Calu3 (cell line): ENCODE results near the gene MSI1. TPM values are rescaled to one million over a fixed set of nuclear protein-coding genes. Genes with fewer than 3 reads are reported as not detected.
A peak's percentile ranks its signal among the peaks of the same experiment; 100 is the strongest.
"Not testable (repeated sequence)": the region's sequence is repeated elsewhere in the genome, so short reads cannot be mapped to it uniquely, and the experiment has no call there.

Source experiments
- BruUV-seq: library from RNA; stranded (reverse); fragments of 400-500 nt; replicated peaks from 2 replicates; lab custom pipeline; 2021; lab: Mats Ljungman, UMichigan
- CTCF ChIA-PET: fragments of 300-600 bp; sonication (Branson Sonifier 250); formaldehyde crosslinking; loops from one replicate; lab custom pipeline; 2022; ENCODE audit warnings: antibody characterized with exemption; lab: Charles Lee
- DNase-seq: peaks from one replicate; pipeline ENCODE4 v3.0.0; 2022
- H3K27ac Mint-ChIP-seq: one replicate; pipeline ENCODE4 v1.8.0; 2022; ENCODE audit warnings: mixed read lengths; ENCODE audit not compliant: unreplicated experiment
- H3K27me3 Mint-ChIP-seq: one replicate; pipeline ENCODE4 v1.8.0; 2022; ENCODE audit warnings: mixed read lengths; ENCODE audit not compliant: unreplicated experiment
- H3K36me3 Mint-ChIP-seq: one replicate; pipeline ENCODE4 v1.8.0; 2022; ENCODE audit warnings: mild to moderate bottlenecking, moderate library complexity, mixed read lengths; ENCODE audit not compliant: insufficient read depth, unreplicated experiment
- H3K4me1 Mint-ChIP-seq: one replicate; pipeline ENCODE4 v1.8.0; 2022; ENCODE audit warnings: mild to moderate bottlenecking, low read depth, mixed read lengths; ENCODE audit not compliant: unreplicated experiment
- H3K4me3 Mint-ChIP-seq: one replicate; pipeline ENCODE4 v1.8.0; 2022; ENCODE audit warnings: mild to moderate bottlenecking, low read depth, moderate library complexity, mixed read lengths; ENCODE audit not compliant: unreplicated experiment
- H3K9me3 Mint-ChIP-seq: one replicate; pipeline ENCODE4 v1.8.0; 2022; ENCODE audit warnings: low read depth, mixed read lengths; ENCODE audit not compliant: unreplicated experiment
- intact Hi-C: fragments of 100-400 bp; cut with micrococcal nuclease; formaldehyde crosslinking; loops from one replicate; pipeline ENCODE4 v1.10.0; 2022; ENCODE audit not compliant: unreplicated experiment
- total RNA-seq: library from RNA; stranded (reverse); gene quantifications from 2 replicates; pipeline ENCODE4 v1.2.3, GENCODE V29; 2022
- TF ChIP-seq, protein P1 (sequence below): fragments of 200-600 bp; IDR thresholded peaks from one replicate; pipeline ENCODE4 v1.8.0; 2022; ENCODE audit warnings: antibody characterized with exemption; ENCODE audit not compliant: unreplicated experiment

Gene MSI1
- total RNA-seq, 1 experiment from 2014 or later, result 1.4 TPM

DNA sequence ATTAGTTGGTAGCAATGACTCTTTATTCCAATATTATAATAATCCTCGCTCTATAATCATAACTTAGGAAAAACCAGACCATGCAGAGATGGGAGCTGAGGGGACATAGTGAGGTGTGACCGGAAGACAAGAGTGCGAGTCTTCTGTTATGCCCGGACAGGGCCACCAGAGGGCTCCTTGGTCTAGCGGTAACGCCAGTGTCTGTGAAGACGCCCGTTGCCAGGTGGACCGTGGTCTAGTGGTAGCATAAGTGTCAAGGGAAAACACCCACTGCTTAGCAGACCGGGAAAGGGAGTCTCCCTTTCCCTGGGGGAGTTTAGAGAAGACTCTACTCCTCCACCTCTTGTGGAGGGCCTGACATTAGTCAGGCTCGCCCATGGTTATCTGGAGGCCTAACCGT, 33.5 kb downstream of the MSI1 start:
- H3K36me3 Mint-ChIP-seq, intact Hi-C loops, BruUV-seq, H3K4me1 Mint-ChIP-seq, H3K4me3 Mint-ChIP-seq, H3K27ac Mint-ChIP-seq: not testable (repeated sequence)
- peaks cover 18% of the 10 kb centered on the region for H3K27me3 Mint-ChIP-seq
- peak; percentile 86 for DNase-seq
- peaks cover 15% of the 10 kb centered on the region for H3K9me3 Mint-ChIP-seq
- CTCF ChIA-PET, result interaction anchor here (0.7 to 1.3 kb wide), 3 partner anchors 20 to 107 kb away, joined by 3 read pairs; no protein-coding TSS in a partner anchor
- TF ChIP-seq, protein P1, sequence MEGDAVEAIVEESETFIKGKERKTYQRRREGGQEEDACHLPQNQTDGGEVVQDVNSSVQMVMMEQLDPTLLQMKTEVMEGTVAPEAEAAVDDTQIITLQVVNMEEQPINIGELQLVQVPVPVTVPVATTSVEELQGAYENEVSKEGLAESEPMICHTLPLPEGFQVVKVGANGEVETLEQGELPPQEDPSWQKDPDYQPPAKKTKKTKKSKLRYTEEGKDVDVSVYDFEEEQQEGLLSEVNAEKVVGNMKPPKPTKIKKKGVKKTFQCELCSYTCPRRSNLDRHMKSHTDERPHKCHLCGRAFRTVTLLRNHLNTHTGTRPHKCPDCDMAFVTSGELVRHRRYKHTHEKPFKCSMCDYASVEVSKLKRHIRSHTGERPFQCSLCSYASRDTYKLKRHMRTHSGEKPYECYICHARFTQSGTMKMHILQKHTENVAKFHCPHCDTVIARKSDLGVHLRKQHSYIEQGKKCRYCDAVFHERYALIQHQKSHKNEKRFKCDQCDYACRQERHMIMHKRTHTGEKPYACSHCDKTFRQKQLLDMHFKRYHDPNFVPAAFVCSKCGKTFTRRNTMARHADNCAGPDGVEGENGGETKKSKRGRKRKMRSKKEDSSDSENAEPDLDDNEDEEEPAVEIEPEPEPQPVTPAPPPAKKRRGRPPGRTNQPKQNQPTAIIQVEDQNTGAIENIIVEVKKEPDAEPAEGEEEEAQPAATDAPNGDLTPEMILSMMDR, result peak; percentile 66

DNA sequence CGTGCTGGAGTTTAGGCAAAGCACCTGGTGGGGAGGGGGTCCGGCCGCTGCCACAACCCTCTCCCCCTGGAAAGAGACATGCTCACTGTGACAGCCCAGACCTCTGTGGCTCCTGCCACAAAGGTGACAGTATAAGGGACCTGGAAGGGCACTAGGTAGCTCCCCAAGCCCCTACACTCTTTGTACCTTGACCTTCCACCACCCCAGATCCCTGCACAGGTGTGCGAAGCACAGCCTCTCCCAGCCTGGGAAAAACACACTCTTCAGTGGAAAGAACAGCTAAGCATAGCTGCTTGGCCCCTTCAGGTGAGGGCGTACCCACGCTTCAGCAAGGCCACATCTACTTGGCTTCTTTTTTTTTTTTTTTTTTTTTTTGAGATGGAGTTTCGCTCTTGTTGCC, 36.4 kb downstream of the MSI1 start:
- H3K27me3 Mint-ChIP-seq, result peaks cover 6% of the 10 kb centered on the region
- no peaks in the 10 kb centered on the region for H3K36me3 Mint-ChIP-seq
- TF ChIP-seq, protein P1, result no peak
- no peak overlapping the region for H3K27ac Mint-ChIP-seq
- no peak overlapping the region for H3K4me3 Mint-ChIP-seq
- DNase-seq, result no peak
- no peaks in the 10 kb centered on the region for H3K4me1 Mint-ChIP-seq
- intact Hi-C loops, result no loop called here
- BruUV-seq, result no TSS peak
- peaks cover 8% of the 10 kb centered on the region for H3K9me3 Mint-ChIP-seq
- CTCF ChIA-PET, result interaction anchor here (0.6 kb wide), 1 partner anchor 530 kb away, joined by 3 read pairs; no protein-coding TSS in a partner anchor

DNA sequence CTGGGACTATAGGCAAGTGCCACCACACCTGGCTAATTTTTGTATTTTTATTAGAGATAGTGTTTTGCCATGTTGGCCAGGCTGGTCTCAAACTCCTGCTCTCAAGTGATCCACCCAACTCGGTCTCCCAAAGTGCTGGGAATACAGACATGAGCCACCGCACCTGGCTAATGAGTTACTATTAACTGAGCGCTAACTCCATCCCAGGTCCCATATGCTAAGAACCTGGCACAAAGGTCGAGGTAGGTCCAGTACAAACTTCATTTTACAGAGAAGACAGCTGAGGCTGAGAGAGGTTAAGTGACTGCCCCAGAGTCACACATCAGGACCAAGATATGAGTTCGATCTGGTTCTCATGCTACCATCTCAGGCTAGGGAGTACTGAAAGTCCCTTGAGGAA, 36.9 kb downstream of the MSI1 start:
- H3K9me3 Mint-ChIP-seq, result peaks cover 5% of the 10 kb centered on the region
- H3K4me1 Mint-ChIP-seq, result no peaks in the 10 kb centered on the region
- TF ChIP-seq, protein P1, result no peak
- CTCF ChIA-PET, result no interaction called here
- H3K27ac Mint-ChIP-seq, result no peak overlapping the region
- no TSS peak for BruUV-seq
- peaks cover 1% of the 10 kb centered on the region for H3K27me3 Mint-ChIP-seq
- H3K4me3 Mint-ChIP-seq, result no peak overlapping the region
- no peaks in the 10 kb centered on the region for H3K36me3 Mint-ChIP-seq
- DNase-seq, result no peak
- intact Hi-C loops, result no loop called here

DNA sequence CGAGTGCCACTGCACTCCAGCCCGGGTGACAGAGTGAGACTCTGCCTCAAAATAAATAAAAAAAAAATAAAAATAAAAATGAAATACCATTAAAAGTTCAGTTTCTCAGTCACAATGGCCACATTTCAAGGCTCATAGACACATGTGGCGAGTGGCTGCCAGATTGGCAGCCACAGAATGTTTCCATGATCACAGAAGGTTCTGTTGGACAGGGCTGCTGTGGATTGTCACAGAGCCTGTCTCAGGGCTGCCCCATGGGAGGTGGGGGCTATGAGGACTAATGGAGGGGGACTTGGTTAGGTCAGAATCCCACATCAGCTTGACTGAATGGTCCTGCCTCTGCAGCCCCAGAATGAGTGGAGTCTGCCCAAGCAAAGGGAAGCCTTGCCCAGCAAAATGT, 37.6 kb downstream of the MSI1 start:
- H3K9me3 Mint-ChIP-seq, result peaks cover 5% of the 10 kb centered on the region
- CTCF ChIA-PET, result no interaction called here

More for the DNA sequence above, 37.6 kb downstream of the MSI1 start:
- no peak overlapping the region for H3K27ac Mint-ChIP-seq
- no peak for DNase-seq
- H3K4me3 Mint-ChIP-seq, result no peak overlapping the region
- intact Hi-C loops, result no loop called here
- H3K4me1 Mint-ChIP-seq, result no peaks in the 10 kb centered on the region
- H3K36me3 Mint-ChIP-seq, result no peaks in the 10 kb centered on the region
- TF ChIP-seq, protein P1, result no peak
- no TSS peak for BruUV-seq
- no peaks in the 10 kb centered on the region for H3K27me3 Mint-ChIP-seq
